ENCODE data around the gene ITGA5. TPM values are rescaled to one million over a fixed set of nuclear protein-coding genes. Genes with fewer than 3 reads are reported as not detected.

The ITGA5 gene
- total RNA-seq, 1 experiment from 2014 or later, result 49.7 TPM

DNA sequence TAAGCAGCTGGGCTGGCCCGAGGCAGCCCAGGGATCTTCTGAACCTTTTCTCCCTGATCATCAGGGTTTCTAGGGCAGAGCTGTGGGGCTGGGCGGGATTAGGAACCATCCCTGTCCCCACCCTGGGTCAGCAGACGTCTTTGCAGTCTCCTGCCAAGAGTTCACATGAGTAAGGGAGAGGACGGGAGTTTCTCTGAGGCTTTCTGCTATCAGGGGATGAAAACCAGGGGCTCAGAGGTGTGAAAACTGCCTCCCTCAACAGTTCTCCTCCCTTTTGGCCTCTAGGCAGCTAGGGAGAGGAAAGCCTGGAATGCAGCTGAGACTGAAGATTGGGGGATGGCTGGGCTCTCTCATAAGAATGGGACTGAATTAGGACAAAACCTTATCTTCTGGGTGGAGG lies 42.5 kb downstream of the ITGA5 start:
- intact Hi-C loops (cut with micrococcal nuclease), result no loop called here
- Histone ChIP-seq H3K4me1 (ENCODE audit: control insufficient read depth in 1 of 2, insufficient read depth in 2 of 2, low read length in 2 of 2) (peaks cover 46 to 77% of the 10 kb centered on the region in 2 experiments), H3K9me3 (ENCODE audit: control insufficient read depth in 1 of 2, insufficient read depth in 1 of 2, low read depth in 1 of 2, low read length in 2 of 2) (no peaks in the 10 kb centered on the region), H2AFZ (ENCODE audit: low read depth, low read length, poor library complexity, severe bottlenecking) (no peak overlapping the region), H3K9ac (ENCODE audit: low read length) (no peak overlapping the region), H3K4me3 (replicated peaks in 1 of 2; ENCODE audit: low read depth in 1 of 2, low read length in 2 of 2) (no peak overlapping the region), H3K27me3 (ENCODE audit: insufficient read depth, low read length) (no peaks in the 10 kb centered on the region), H3K27ac (ENCODE audit: low read depth, low read length) (no peak overlapping the region), H3K4me2 (ENCODE audit: low read length) (no peak overlapping the region), H4K20me1 (ENCODE audit: insufficient read depth) (no peaks in the 10 kb centered on the region), H3K36me3 (ENCODE audit: control insufficient read depth in 1 of 2, insufficient read depth in 2 of 2, low read length in 2 of 2) (no peaks in the 10 kb centered on the region), H3K79me2 (ENCODE audit: insufficient read depth, low read length) (peaks cover 10% of the 10 kb centered on the region; the same call in 1 of the 2 replicates), H3K9me2 (ENCODE audit: insufficient read depth) (no peaks in the 10 kb centered on the region)
- no peak for TF ChIP-seq CEBPB (IDR thresholded peaks at IDR 0.05; ENCODE audit: low read depth)
- TF ChIP-seq, protein P1, sequence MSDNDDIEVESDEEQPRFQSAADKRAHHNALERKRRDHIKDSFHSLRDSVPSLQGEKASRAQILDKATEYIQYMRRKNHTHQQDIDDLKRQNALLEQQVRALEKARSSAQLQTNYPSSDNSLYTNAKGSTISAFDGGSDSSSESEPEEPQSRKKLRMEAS (IDR thresholded peaks at IDR 0.05), result no peak
- TF ChIP-seq FOSL1 (IDR thresholded peaks at IDR 0.05; ENCODE audit: low read depth), result no peak
- TF ChIP-seq, protein P2, sequence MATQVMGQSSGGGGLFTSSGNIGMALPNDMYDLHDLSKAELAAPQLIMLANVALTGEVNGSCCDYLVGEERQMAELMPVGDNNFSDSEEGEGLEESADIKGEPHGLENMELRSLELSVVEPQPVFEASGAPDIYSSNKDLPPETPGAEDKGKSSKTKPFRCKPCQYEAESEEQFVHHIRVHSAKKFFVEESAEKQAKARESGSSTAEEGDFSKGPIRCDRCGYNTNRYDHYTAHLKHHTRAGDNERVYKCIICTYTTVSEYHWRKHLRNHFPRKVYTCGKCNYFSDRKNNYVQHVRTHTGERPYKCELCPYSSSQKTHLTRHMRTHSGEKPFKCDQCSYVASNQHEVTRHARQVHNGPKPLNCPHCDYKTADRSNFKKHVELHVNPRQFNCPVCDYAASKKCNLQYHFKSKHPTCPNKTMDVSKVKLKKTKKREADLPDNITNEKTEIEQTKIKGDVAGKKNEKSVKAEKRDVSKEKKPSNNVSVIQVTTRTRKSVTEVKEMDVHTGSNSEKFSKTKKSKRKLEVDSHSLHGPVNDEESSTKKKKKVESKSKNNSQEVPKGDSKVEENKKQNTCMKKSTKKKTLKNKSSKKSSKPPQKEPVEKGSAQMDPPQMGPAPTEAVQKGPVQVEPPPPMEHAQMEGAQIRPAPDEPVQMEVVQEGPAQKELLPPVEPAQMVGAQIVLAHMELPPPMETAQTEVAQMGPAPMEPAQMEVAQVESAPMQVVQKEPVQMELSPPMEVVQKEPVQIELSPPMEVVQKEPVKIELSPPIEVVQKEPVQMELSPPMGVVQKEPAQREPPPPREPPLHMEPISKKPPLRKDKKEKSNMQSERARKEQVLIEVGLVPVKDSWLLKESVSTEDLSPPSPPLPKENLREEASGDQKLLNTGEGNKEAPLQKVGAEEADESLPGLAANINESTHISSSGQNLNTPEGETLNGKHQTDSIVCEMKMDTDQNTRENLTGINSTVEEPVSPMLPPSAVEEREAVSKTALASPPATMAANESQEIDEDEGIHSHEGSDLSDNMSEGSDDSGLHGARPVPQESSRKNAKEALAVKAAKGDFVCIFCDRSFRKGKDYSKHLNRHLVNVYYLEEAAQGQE (IDR thresholded peaks at IDR 0.05; ENCODE audit: low read depth), result no peak
- TF ChIP-seq ELF1 (IDR thresholded peaks at IDR 0.05; ENCODE audit: borderline replicate concordance, low read depth), result no peak
- no peak for TF ChIP-seq JUND (IDR thresholded peaks at IDR 0.05)
- TF ChIP-seq ZFX (IDR thresholded peaks at IDR 0.05), result no peak
- ChIA-PET POLR2A (interaction anchor here (0.6 to 1.6 kb wide), 2 partner anchors 18 to 97 kb away, joined by 3 read pairs; partner anchors contain the start of genes CBX5 and HNRNPA1), CTCF (no interaction called here), RAD21 (ENCODE audit: low non-redundant PET in 1 of 2, low total read pairs in 2 of 2, uncharacterized antibody in 2 of 2, unreplicated experiment in 2 of 2) (no interaction called here)
- no TSS peak for BruUV-seq (replicated peaks)
- ATAC-seq (no peak), DNase-seq (ENCODE audit: low read depth, low spot score) (no peak)

GRCh38 chr12:54375259-54375579 lies 43.8 kb downstream of the ITGA5 start:
- BruUV-seq (replicated peaks), result no TSS peak
- Histone ChIP-seq H3K27ac (ENCODE audit: low read depth, low read length) (peak overlapping the region; percentile 82), H3K4me3 (replicated peaks in 1 of 2; ENCODE audit: low read depth in 1 of 2, low read length in 2 of 2) (0 out of 4 replicates have a peak overlapping the region, but pooled peaks of 1 of the 2 experiments have one; percentile 23), H3K4me2 (ENCODE audit: low read length) (peak overlapping the region; percentile 63), H3K79me2 (ENCODE audit: insufficient read depth, low read length) (peaks cover 10% of the 10 kb centered on the region; the same call in 1 of the 2 replicates), H3K9ac (ENCODE audit: low read length) (peak overlapping the region; percentile 41; the same call in 1 of the 2 replicates), H2AFZ (ENCODE audit: low read depth, low read length, poor library complexity, severe bottlenecking) (no peak overlapping the region), H4K20me1 (ENCODE audit: insufficient read depth) (no peaks in the 10 kb centered on the region), H3K9me2 (ENCODE audit: insufficient read depth) (no peaks in the 10 kb centered on the region), H3K36me3 (ENCODE audit: control insufficient read depth in 1 of 2, insufficient read depth in 2 of 2, low read length in 2 of 2) (no peaks in the 10 kb centered on the region), H3K9me3 (ENCODE audit: control insufficient read depth in 1 of 2, insufficient read depth in 1 of 2, low read depth in 1 of 2, low read length in 2 of 2) (no peaks in the 10 kb centered on the region), H3K4me1 (ENCODE audit: control insufficient read depth in 1 of 2, insufficient read depth in 2 of 2, low read length in 2 of 2) (peaks cover 58 to 91% of the 10 kb centered on the region in 2 experiments), H3K27me3 (ENCODE audit: insufficient read depth, low read length) (no peaks in the 10 kb centered on the region)
- CTCF ChIA-PET, result no interaction called here
- ATAC-seq (no peak), DNase-seq (ENCODE audit: low read depth, low spot score) (no peak)
- RAD21 ChIA-PET (ENCODE audit: low non-redundant PET in 1 of 2, low total read pairs in 2 of 2, uncharacterized antibody in 2 of 2, unreplicated experiment in 2 of 2), result no interaction called here
- POLR2A ChIA-PET, result interaction anchor here (0.6 to 1.6 kb wide), 2 partner anchors 52 to 95 kb away, joined by 3 read pairs; partner anchors contain the start of genes CBX5 and HNRNPA1
- intact Hi-C loops (cut with micrococcal nuclease), result no loop called here
- TF ChIP-seq, protein P2 (IDR thresholded peaks at IDR 0.05; ENCODE audit: low read depth), result no peak
- no peak for TF ChIP-seq EZH2phosphoT487 (IDR thresholded peaks at IDR 0.05; ENCODE audit: borderline replicate concordance)
- no peak for TF ChIP-seq EGR1 (IDR thresholded peaks at IDR 0.05; ENCODE audit: low read depth)
- TF ChIP-seq FOSL1 (IDR thresholded peaks at IDR 0.05; ENCODE audit: low read depth), result no peak
- TF ChIP-seq JUND (IDR thresholded peaks at IDR 0.05), result no peak
- TF ChIP-seq EZH2 (IDR thresholded peaks at IDR 0.05), result no peak
- no peak for TF ChIP-seq TCF7L2 (IDR thresholded peaks at IDR 0.05; ENCODE audit: borderline replicate concordance, extremely low read depth, insufficient read depth, insufficient read length)
- no peak for TF ChIP-seq YY1 (IDR thresholded peaks at IDR 0.05; ENCODE audit: extremely low read depth, insufficient replicate concordance, low read depth, low read length)
- TF ChIP-seq ZFX (IDR thresholded peaks at IDR 0.05), result no peak
- TF ChIP-seq SP1 (IDR thresholded peaks at IDR 0.05; ENCODE audit: low read depth), result no peak
- TF ChIP-seq RAD21 (IDR thresholded peaks at IDR 0.05; ENCODE audit: low read depth), result no peak
- no peak for TF ChIP-seq CEBPB (IDR thresholded peaks at IDR 0.05; ENCODE audit: low read depth)
